ENCODE data around the gene NYNRIN.

GRCh38 chr14:24408764-24409163 is 10.0 kb downstream of the NYNRIN start:
- TF ChIP-seq, protein P1, sequence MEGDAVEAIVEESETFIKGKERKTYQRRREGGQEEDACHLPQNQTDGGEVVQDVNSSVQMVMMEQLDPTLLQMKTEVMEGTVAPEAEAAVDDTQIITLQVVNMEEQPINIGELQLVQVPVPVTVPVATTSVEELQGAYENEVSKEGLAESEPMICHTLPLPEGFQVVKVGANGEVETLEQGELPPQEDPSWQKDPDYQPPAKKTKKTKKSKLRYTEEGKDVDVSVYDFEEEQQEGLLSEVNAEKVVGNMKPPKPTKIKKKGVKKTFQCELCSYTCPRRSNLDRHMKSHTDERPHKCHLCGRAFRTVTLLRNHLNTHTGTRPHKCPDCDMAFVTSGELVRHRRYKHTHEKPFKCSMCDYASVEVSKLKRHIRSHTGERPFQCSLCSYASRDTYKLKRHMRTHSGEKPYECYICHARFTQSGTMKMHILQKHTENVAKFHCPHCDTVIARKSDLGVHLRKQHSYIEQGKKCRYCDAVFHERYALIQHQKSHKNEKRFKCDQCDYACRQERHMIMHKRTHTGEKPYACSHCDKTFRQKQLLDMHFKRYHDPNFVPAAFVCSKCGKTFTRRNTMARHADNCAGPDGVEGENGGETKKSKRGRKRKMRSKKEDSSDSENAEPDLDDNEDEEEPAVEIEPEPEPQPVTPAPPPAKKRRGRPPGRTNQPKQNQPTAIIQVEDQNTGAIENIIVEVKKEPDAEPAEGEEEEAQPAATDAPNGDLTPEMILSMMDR (conservative IDR thresholded peaks at IDR 0.05; ENCODE audit: low read depth, low read length), result no peak
- no peak for TF ChIP-seq EZH2phosphoT487 (IDR thresholded peaks at IDR 0.05; ENCODE audit: borderline replicate concordance, low read length)

Data from PC-3 (cell line).